Suprapubic skin (tissue), 4 donors: ENCODE results near the gene FAAP100. TPM values are rescaled to one million over a fixed set of nuclear protein-coding genes. Genes with fewer than 3 reads are reported as not detected.

Source experiments
- DNase-seq, 2 donors: peaks; one replicate each; pipeline ENCODE4 v3.0.0-alpha.2; 2019; ENCODE audit warnings: low spot score in 2 of 2
- H3K27ac ChIP-seq: fragments of 200-600 bp; sonication (generic); one replicate; pipeline ENCODE4 v1.5.1; 2019
- H3K27me3 ChIP-seq: fragments of 200-600 bp; sonication (generic); one replicate; pipeline ENCODE4 v1.5.1; 2019
- H3K36me3 ChIP-seq: fragments of 200-600 bp; sonication (generic); one replicate; pipeline ENCODE4 v1.5.1; 2019
- H3K4me1 ChIP-seq: fragments of 200-600 bp; sonication (generic); one replicate; pipeline ENCODE4 v1.5.1; 2019
- H3K4me3 ChIP-seq: fragments of 200-600 bp; sonication (generic); one replicate; pipeline ENCODE4 v1.5.1; 2019; ENCODE audit warnings: mild to moderate bottlenecking
- H3K9me3 ChIP-seq: fragments of 200-600 bp; sonication (generic); one replicate; pipeline ENCODE4 v1.5.1; 2019
- CTCF ChIP-seq, 2 donors: fragments of 200-600 bp in 1 of 2; fragments of 450-650 bp in 1 of 2; sonication (generic) in 1 of 2; IDR thresholded peaks; one replicate each; pipeline ENCODE4 v1.5.1; 2016 to 2019; ENCODE audit warnings: antibody characterized with exemption in 2 of 2, mild to moderate bottlenecking in 1 of 2, moderate library complexity in 1 of 2
- EP300 ChIP-seq: sonication (generic); formaldehyde crosslinking; IDR thresholded peaks from one replicate; pipeline ENCODE4 v1.6.1; 2017; ENCODE audit warnings: antibody characterized with exemption
- POLR2A ChIP-seq, 2 donors: fragments of 450-650 bp; IDR thresholded peaks; one replicate each; pipeline ENCODE4 v1.6.1; 2017; ENCODE audit warnings: antibody characterized with exemption in 2 of 2, mild to moderate bottlenecking in 2 of 2, moderate library complexity in 2 of 2
- POLR2AphosphoS5 ChIP-seq, 3 donors: sonication (generic); formaldehyde crosslinking; IDR thresholded peaks; one replicate each; pipeline ENCODE4 v1.6.1; 2017; ENCODE audit warnings: antibody characterized with exemption in 3 of 3
- WGBS: methylation state at CpG from one replicate; pipeline ENCODE4 v1.1.5; 2018; 5-methylcytosine and 5-hydroxymethylcytosine counted together
- total RNA-seq, 4 donors: library from RNA; depleted of rRNA; stranded (reverse); fragments of >200 nt; gene quantifications; one replicate each; pipeline ENCODE4 v1.1.0, GENCODE V29; 2016

The FAAP100 gene
- total RNA-seq, 4 donors from 2014 or later = 33.0 to 44.2 (median 37.7) TPM

GRCh38 chr17:81536299-81537290, 15.6 kb downstream of the FAAP100 start:
- H3K4me1 ChIP-seq = peaks cover 19% of the 10 kb centered on the region
- no peaks in the 10 kb centered on the region for H3K9me3 ChIP-seq
- H3K36me3 ChIP-seq = peaks cover 30% of the 10 kb centered on the region
- H3K27ac ChIP-seq = no peak overlapping the region
- TF ChIP-seq POLR2A (IDR thresholded peaks at IDR 0.05) (no peak), POLR2AphosphoS5 (IDR thresholded peaks at IDR 0.05) (no peak), EP300 (no peak), CTCF (IDR thresholded peaks at IDR 0.05) (no peak)
- H3K4me3 ChIP-seq = peak overlapping the region; percentile 7
- WGBS = 6% methylated on average over 31 of the region's 89 CpGs
- peaks cover 29% of the 10 kb centered on the region for H3K27me3 ChIP-seq
- no peak for DNase-seq

- 70% methylated on average over 9 of the region's 13 CpGs for WGBS
Measured at GRCh38 chr17:81535480-81536298, 16.5 kb downstream of the FAAP100 start.

GRCh38 chr17:81535007-81535328, 17.2 kb downstream of the FAAP100 start:
- 84% methylated on average over 5 of the region's 5 CpGs for WGBS
- TF ChIP-seq POLR2AphosphoS5 (IDR thresholded peaks at IDR 0.05) (no peak), CTCF (IDR thresholded peaks at IDR 0.05) (no peak), EP300 (no peak), POLR2A (IDR thresholded peaks at IDR 0.05) (no peak)
- Histone ChIP-seq H3K9me3 (no peaks in the 10 kb centered on the region), H3K27ac (no peak overlapping the region), H3K27me3 (peaks cover 29% of the 10 kb centered on the region), H3K4me3 (no peak overlapping the region), H3K36me3 (peaks cover 13% of the 10 kb centered on the region), H3K4me1 (peaks cover 19% of the 10 kb centered on the region)
- DNase-seq = no peak

More at GRCh38 chr17:81535480-81536298, 16.5 kb downstream of the FAAP100 start:
- Histone ChIP-seq H3K36me3 (peaks cover 21% of the 10 kb centered on the region), H3K9me3 (no peaks in the 10 kb centered on the region), H3K4me1 (peaks cover 19% of the 10 kb centered on the region), H3K27me3 (peaks cover 29% of the 10 kb centered on the region), H3K4me3 (no peak overlapping the region), H3K27ac (no peak overlapping the region)
- TF ChIP-seq POLR2AphosphoS5 (IDR thresholded peaks at IDR 0.05) = no peak
- TF ChIP-seq EP300 = no peak
- TF ChIP-seq CTCF (IDR thresholded peaks at IDR 0.05) = no peak
- no peak for TF ChIP-seq POLR2A (IDR thresholded peaks at IDR 0.05)
- no peak for DNase-seq

GRCh38 chr17:81534157-81535006, 17.8 kb downstream of the FAAP100 start:
- H3K27me3 ChIP-seq = peaks cover 32% of the 10 kb centered on the region
- peaks cover 8% of the 10 kb centered on the region for H3K36me3 ChIP-seq
- no peak overlapping the region for H3K27ac ChIP-seq
- peaks cover 19% of the 10 kb centered on the region for H3K4me1 ChIP-seq
- H3K4me3 ChIP-seq = no peak overlapping the region
- DNase-seq = no peak
- H3K9me3 ChIP-seq = no peaks in the 10 kb centered on the region
- no peak for TF ChIP-seq POLR2A (IDR thresholded peaks at IDR 0.05)
- no peak for TF ChIP-seq EP300
- no peak for TF ChIP-seq CTCF (IDR thresholded peaks at IDR 0.05)
- no peak for TF ChIP-seq POLR2AphosphoS5 (IDR thresholded peaks at IDR 0.05)
- WGBS = 73% methylated on average over 2 of the region's 6 CpGs
